RWPE1 (cell line): Measurements from ENCODE around the gene PRTG.
A peak's percentile ranks its signal among the peaks of the same experiment; 100 is the strongest.

Experiments used
- CTCF ChIA-PET: fragments of 350-600 bp; sonication (Branson Sonifier 250); formaldehyde crosslinking; extraction: SDS; loops from one replicate; lab custom pipeline; 2021; lab: Yijun Ruan, JAX
- POLR2A ChIA-PET: fragments of 400-600 bp; formaldehyde crosslinking; extraction: SDS; loops from one replicate; lab custom pipeline; 2020; ENCODE audit warnings: antibody characterized with exemption; ENCODE audit not compliant: low non-redundant PET; lab: Yijun Ruan, JAX
- DNase-seq: peaks from one replicate; pipeline ENCODE4 v3.0.0; 2012; ENCODE audit warnings: low spot score
- H3K27ac ChIP-seq: fragments of 450-650 bp; 2 replicates; pipeline ENCODE4 v1.5.1; 2017
- TF ChIP-seq, protein P1 (sequence below): fragments of 450-650 bp; conservative IDR thresholded peaks from 2 replicates; pipeline ENCODE4 v1.5.1; 2017; ENCODE audit warnings: low read depth, mild to moderate bottlenecking

The PRTG gene

DNA sequence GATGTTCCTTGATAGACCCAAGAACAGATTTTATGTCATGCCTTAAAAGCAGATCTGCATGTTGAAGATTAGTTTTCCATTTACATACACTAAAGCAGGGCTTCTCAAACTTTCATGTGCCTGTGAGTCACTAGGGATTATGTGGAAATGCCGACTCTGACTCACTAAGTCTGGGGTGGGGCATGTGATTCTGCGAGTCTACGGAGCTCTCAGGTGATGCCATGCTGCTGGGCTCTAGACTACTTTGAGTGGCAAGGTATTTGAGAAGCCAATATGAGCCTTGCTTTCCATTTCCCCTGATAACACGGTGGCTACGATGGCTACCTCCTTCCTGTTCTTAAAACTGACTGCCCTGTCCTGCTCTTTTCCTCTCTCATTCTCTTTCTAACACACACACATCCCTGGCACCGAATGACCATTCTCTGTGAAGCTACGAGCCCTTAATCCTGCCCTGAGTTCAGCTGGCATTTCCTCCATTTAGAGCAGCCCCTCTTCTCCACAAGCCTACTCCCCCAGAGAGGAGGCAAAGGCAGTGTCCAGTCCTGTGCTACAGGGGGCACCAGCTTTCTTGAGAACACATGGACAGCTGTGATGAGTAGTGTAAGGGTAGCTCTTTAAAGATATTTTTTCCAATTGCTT, 115.1 kb downstream of the PRTG start:
- H3K27ac ChIP-seq: peak overlapping the region; percentile 68
- CTCF ChIA-PET: interaction anchor here (0.6 to 0.8 kb wide), 4 partner anchors 11 to 356 kb away, joined by 3 to 7 read pairs (median 4); no protein-coding TSS in a partner anchor
- POLR2A ChIA-PET: interaction anchor here (0.7 kb wide), 1 partner anchor 309 kb away, joined by 4 read pairs; the partner anchor contains the start of genes PIGB and PIGBOS1
- DNase-seq: peak; percentile 93
- TF ChIP-seq, protein P1, sequence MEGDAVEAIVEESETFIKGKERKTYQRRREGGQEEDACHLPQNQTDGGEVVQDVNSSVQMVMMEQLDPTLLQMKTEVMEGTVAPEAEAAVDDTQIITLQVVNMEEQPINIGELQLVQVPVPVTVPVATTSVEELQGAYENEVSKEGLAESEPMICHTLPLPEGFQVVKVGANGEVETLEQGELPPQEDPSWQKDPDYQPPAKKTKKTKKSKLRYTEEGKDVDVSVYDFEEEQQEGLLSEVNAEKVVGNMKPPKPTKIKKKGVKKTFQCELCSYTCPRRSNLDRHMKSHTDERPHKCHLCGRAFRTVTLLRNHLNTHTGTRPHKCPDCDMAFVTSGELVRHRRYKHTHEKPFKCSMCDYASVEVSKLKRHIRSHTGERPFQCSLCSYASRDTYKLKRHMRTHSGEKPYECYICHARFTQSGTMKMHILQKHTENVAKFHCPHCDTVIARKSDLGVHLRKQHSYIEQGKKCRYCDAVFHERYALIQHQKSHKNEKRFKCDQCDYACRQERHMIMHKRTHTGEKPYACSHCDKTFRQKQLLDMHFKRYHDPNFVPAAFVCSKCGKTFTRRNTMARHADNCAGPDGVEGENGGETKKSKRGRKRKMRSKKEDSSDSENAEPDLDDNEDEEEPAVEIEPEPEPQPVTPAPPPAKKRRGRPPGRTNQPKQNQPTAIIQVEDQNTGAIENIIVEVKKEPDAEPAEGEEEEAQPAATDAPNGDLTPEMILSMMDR: no peak

DNA sequence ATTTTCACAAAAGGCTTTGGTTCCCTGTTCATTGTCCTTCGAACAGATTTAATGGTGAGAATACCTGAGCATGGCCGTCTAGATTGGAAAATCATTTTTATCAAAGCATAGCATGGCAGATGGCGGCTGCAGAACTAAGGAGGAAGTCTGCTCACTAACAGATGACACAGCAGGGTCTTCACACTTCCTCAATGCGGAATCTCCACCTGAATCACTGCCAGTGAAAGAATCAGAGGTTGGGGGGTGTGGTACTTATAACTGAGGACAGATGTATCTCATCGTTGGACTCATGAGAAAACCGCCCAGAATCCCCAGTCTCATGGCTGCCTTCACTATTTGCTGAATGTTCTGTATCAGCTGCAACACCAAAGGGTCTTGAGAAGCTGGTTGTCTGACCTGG, 123.2 kb downstream of the PRTG start:
- ChIA-PET POLR2A (no interaction called here), CTCF (interaction anchor here (0.9 kb wide), 1 partner anchor 22 kb away, joined by 5 read pairs; no protein-coding TSS in a partner anchor)
- H3K27ac ChIP-seq: no peak overlapping the region
- TF ChIP-seq, protein P1: no peak
- DNase-seq: no peak

DNA sequence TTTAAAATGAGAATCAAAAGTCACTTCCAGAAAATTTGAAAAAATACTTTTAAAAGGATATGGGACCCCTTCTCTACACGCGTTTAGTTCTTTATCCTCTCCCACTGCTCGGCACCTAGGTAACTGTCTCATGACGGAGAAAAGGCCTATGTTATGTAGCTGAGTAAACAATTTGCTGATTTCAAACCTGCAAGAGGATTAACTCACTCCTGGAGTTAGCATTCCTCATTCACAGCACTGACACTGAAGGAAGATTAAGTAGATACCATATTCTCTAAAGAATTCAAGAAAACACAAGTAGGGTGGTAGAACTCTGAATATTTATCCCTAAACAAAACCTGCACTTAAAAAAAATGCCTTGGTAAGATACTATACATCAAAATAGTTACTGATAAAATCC, 124.6 kb downstream of the PRTG start:
- ChIA-PET CTCF (no interaction called here), POLR2A (no interaction called here)
- no peak for DNase-seq
- H3K27ac ChIP-seq: no peak overlapping the region
- TF ChIP-seq, protein P1: no peak

DNA sequence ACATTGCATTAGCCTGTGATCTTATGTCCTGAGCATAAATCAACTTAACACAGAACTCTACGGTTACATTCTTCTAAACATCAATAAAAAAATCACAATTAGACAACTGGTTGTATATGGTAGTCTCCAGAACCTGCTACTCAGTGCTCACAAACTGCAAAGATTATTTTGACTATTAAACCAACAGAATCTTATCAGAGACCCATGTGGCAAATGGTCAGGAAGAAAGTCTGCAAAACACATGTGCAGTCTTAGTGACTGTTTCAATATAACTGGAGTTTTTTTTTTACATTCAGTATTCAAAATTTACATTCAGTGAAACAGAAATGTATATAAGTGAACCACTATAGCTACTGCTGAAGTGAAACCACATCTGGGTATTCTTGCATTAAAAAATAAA, 127.5 kb downstream of the PRTG start:
- ChIA-PET CTCF (interaction anchor here (0.6 kb wide), 1 partner anchor 229 kb away, joined by 4 read pairs; no protein-coding TSS in a partner anchor), POLR2A (no interaction called here)
- TF ChIP-seq, protein P1: no peak
- H3K27ac ChIP-seq: no peak overlapping the region
- DNase-seq: no peak

DNA sequence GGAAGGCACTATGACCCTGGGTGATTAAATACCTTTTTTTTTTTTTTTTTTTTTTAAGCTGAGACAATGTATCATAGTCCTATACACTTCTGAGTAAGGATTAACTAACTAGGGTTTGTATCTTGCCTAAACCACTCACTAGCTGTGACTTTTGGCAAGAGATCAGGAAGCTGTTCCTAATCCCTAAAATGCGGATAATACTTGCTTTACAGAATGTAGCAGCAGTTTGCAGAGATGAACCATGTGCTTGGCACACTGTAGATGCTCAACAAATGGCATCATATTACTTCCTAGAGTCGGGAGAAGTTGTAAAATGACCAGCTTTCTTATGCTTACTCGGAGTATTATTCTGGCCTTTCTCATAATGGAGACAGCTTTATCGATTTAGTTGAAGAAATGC, 129.2 kb downstream of the PRTG start:
- TF ChIP-seq, protein P1: no peak
- ChIA-PET CTCF (no interaction called here), POLR2A (no interaction called here)
- no peak for DNase-seq
- no peak overlapping the region for H3K27ac ChIP-seq

DNA sequence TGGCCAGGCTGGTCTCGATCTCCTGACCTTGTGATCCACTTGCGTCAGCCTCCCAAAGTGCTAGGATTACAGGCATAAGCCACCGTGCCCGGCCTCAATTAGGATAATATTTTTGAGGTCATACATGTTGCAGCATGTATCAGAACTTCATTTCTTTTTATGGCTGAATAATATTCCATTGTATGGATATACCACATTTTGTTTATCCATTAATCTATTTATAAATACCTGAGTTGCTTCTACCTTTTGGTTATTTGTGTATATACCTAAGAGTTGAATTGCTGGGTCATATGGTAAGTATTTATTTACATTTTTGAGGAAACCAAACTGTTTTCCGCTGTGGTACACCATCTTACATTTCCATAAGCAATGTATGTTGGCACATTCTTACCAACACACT, 136.7 kb downstream of the PRTG start:
- H3K27ac ChIP-seq: no peak overlapping the region
- no peak for DNase-seq
- TF ChIP-seq, protein P1: no peak
- CTCF ChIA-PET: no interaction called here
- POLR2A ChIA-PET: no interaction called here
